SU-DHL-6 (cell line): ENCODE measurements around the gene HOXC12.

ENCODE experiments used
- H2AFZ ChIP-seq: fragments of 200-600 bp; sonication (generic); 2 replicates; pipeline ENCODE4 v1.6.1; 2014; ENCODE audit warnings: low read depth, mild to moderate bottlenecking, moderate library complexity, mixed read lengths, antibody characterized with exemption, low read length; ENCODE audit not compliant: severe bottlenecking
- H3F3A ChIP-seq: fragments of 200-600 bp; shearing (Covaris generic); 2 replicates; pipeline ENCODE4 v1.6.0; 2016; ENCODE audit warnings: antibody characterized with exemption, mild to moderate bottlenecking; ENCODE audit not compliant: insufficient read depth
- H3K27ac ChIP-seq: fragments of 200-600 bp; sonication (generic); 2 replicates; pipeline ENCODE4 v1.5.1; 2016; ENCODE audit warnings: low read depth, mild to moderate bottlenecking, low read length, moderate library complexity, mixed read lengths
- H3K27me3 ChIP-seq: fragments of 200-600 bp; sonication (generic), shearing (Covaris generic); 2 replicates; pipeline ENCODE4 v1.6.0; 2014; ENCODE audit warnings: mild to moderate bottlenecking, low read length
- H3K36me3 ChIP-seq: fragments of 200-600 bp; sonication (generic); 2 replicates; pipeline ENCODE4 v1.6.1; 2014; ENCODE audit warnings: mild to moderate bottlenecking, low read length, mixed read lengths
- H3K4me2 ChIP-seq: fragments of 300-600, 200-600 bp; shearing (Covaris generic), sonication (generic); 2 replicates; pipeline ENCODE4 v1.6.0; 2014; ENCODE audit warnings: low read length, low read depth, mild to moderate bottlenecking; ENCODE audit not compliant: poor library complexity, severe bottlenecking
- H3K4me3 ChIP-seq: fragments of 200-600 bp; sonication (generic); 2 replicates; pipeline ENCODE4 v1.5.1; 2014; ENCODE audit warnings: antibody characterized with exemption, low read length, mild to moderate bottlenecking, mixed read lengths; ENCODE audit not compliant: insufficient read depth, poor library complexity, severe bottlenecking
- H3K79me2 ChIP-seq: fragments of 200-600 bp; sonication (generic); 2 replicates; pipeline ENCODE4 v1.6.1; 2014; ENCODE audit warnings: mild to moderate bottlenecking, low read length, moderate library complexity; ENCODE audit not compliant: insufficient read depth
- H3K9ac ChIP-seq: fragments of 200-600 bp; sonication (generic); 2 replicates; pipeline ENCODE4 v1.7.0; 2014; ENCODE audit warnings: mild to moderate bottlenecking, low read length
- H3K9me2 ChIP-seq: fragments of 200-600 bp; sonication (generic); replicated peaks from 2 replicates; pipeline ENCODE4 v1.6.1; 2014; ENCODE audit warnings: low read length; ENCODE audit not compliant: insufficient read depth
- H3K9me3 ChIP-seq: fragments of 200-600 bp; sonication (generic); 2 replicates; pipeline ENCODE4 v1.6.1; 2014; ENCODE audit warnings: low read length, mixed read lengths; ENCODE audit not compliant: insufficient read depth
- H4K20me1 ChIP-seq: fragments of 200-600 bp; sonication (generic); 2 replicates; pipeline ENCODE4 v1.6.1; 2014; ENCODE audit warnings: low read depth, mild to moderate bottlenecking, antibody characterized with exemption, low read length, moderate library complexity, mixed read lengths
- EZH2phosphoT487 ChIP-seq: fragments of 200-600 bp; sonication (generic), shearing (Covaris generic); conservative IDR thresholded peaks from 2 replicates; pipeline ENCODE4 v1.6.1; 2018; ENCODE audit warnings: mild to moderate bottlenecking, antibody characterized with exemption, low read length, moderate library complexity, mixed read lengths
- TF ChIP-seq, protein P1 (sequence below): fragments of 200-600 bp; sonication (generic); IDR thresholded peaks from one replicate; pipeline ENCODE4 v1.5.1; 2017; ENCODE audit warnings: antibody characterized with exemption, mild to moderate bottlenecking, low read length, moderate library complexity; ENCODE audit not compliant: insufficient read depth, poor library complexity, severe bottlenecking

The HOXC12 gene

GRCh38 chr12:53995002-53995377, 40.3 kb downstream of the HOXC12 start:
- Histone ChIP-seq H3K27me3 (no peaks in the 10 kb centered on the region), H3K4me3 (no peak overlapping the region)

GRCh38 chr12:53995378-53996239, 40.9 kb downstream of the HOXC12 start:
- Histone ChIP-seq H3K27me3 (no peaks in the 10 kb centered on the region), H3K9me3 (no peaks in the 10 kb centered on the region), H3K36me3 (no peaks in the 10 kb centered on the region), H3K4me2 (no peak overlapping the region), H4K20me1 (no peaks in the 10 kb centered on the region), H3K27ac (no peak overlapping the region), H3K9ac (no peak overlapping the region), H3K79me2 (no peaks in the 10 kb centered on the region), H3F3A (no peaks in the 10 kb centered on the region), H2AFZ (no peak overlapping the region), H3K9me2 (no peaks in the 10 kb centered on the region), H3K4me3 (no peak overlapping the region)
- TF ChIP-seq EZH2phosphoT487 = no peak
- TF ChIP-seq, protein P1, sequence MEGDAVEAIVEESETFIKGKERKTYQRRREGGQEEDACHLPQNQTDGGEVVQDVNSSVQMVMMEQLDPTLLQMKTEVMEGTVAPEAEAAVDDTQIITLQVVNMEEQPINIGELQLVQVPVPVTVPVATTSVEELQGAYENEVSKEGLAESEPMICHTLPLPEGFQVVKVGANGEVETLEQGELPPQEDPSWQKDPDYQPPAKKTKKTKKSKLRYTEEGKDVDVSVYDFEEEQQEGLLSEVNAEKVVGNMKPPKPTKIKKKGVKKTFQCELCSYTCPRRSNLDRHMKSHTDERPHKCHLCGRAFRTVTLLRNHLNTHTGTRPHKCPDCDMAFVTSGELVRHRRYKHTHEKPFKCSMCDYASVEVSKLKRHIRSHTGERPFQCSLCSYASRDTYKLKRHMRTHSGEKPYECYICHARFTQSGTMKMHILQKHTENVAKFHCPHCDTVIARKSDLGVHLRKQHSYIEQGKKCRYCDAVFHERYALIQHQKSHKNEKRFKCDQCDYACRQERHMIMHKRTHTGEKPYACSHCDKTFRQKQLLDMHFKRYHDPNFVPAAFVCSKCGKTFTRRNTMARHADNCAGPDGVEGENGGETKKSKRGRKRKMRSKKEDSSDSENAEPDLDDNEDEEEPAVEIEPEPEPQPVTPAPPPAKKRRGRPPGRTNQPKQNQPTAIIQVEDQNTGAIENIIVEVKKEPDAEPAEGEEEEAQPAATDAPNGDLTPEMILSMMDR = no peak

More at GRCh38 chr12:53995002-53995377, 40.3 kb downstream of the HOXC12 start:
- Histone ChIP-seq H3K4me2 (no peak overlapping the region), H3K36me3 (no peaks in the 10 kb centered on the region), H4K20me1 (no peaks in the 10 kb centered on the region), H3K9me2 (no peaks in the 10 kb centered on the region), H3F3A (no peaks in the 10 kb centered on the region), H3K27ac (no peak overlapping the region), H2AFZ (no peak overlapping the region), H3K9ac (no peak overlapping the region), H3K9me3 (no peaks in the 10 kb centered on the region), H3K79me2 (no peaks in the 10 kb centered on the region)
- TF ChIP-seq, protein P1 = no peak
- TF ChIP-seq EZH2phosphoT487 = no peak

DNA sequence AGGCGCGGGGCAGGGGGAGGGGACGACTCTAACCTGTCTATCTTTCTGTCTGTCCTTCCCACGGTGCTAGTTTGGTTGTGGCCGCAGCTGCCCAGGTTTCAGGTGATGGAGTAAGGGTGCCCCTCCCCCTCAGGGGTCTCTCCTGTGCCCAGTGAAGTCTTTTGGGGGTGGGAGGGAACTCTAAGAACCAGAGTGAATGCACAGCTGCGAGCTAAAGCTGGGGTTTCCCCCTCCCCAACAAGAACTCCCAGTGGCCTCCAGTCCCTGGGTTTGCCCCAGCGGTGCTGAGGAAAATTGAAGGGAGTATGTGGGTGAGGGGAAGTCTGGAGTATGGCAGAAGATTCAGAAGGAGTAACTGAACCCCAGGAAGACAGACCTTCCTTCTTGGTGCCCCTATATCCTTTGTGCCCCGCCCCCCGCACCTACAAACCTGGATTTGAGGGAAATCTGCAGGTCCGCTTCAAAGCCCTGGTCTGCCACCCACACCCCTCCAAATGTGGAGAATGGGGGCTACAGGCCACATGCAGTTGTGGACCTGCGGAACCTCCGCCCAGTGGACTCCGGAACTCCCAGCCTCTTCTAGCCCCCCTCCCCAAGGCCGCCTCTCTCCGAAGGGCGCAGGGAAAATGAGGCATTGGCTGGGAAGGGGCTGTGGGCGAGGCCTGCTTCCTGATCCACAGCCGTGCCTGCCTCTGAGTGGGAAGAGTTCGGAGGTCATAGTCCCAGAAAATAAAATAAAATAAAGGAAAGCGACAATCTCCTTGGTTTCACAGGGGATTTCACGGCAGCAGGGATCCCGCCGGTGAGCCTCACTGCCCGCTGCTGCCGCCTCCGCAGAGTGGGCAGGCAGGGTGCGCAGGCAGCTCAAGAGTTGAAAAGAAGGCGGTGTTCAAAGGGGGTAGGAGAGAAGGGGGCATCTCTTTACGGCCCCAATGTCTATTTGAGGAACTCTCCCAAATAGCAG, 41.8 kb downstream of the HOXC12 start:
- Histone ChIP-seq H3K9me3 (no peaks in the 10 kb centered on the region), H3K27me3 (no peaks in the 10 kb centered on the region), H3K9ac (no peak overlapping the region), H3K9me2 (no peaks in the 10 kb centered on the region), H2AFZ (no peak overlapping the region), H3K36me3 (no peaks in the 10 kb centered on the region), H3K79me2 (no peaks in the 10 kb centered on the region), H3K27ac (no peak overlapping the region), H3K4me2 (no peak overlapping the region), H3F3A (no peaks in the 10 kb centered on the region), H4K20me1 (no peaks in the 10 kb centered on the region), H3K4me3 (no peak overlapping the region)
- no peak for TF ChIP-seq EZH2phosphoT487
- TF ChIP-seq, protein P1 = no peak
